Fibroblast of skin of abdomen (primary cell): ENCODE measurements around the gene IMMT. TPM values are rescaled to one million over a fixed set of nuclear protein-coding genes. Genes with fewer than 3 reads are reported as not detected.
A peak's percentile ranks its signal among the peaks of the same experiment; 100 is the strongest.
"Not testable (repeated sequence)": the region's sequence is repeated elsewhere in the genome, so short reads cannot be mapped to it uniquely, and the experiment has no call there.

Experiments
- DNase-seq: peaks from one replicate; pipeline ENCODE4 v3.0.0-alpha.2; 2013
- polyA plus RNA-seq, 2 experiments: library from polyadenylated mRNA; unstranded; fragments of 120-200 nt; gene quantifications; one replicate each; pipeline ENCODE4 v1.2.1, GENCODE V29; 2013; ENCODE audit not compliant: insufficient read length in 2 of 2

The IMMT gene
- polyA plus RNA-seq (2013, experiment 1 of 2; ENCODE audit: insufficient read length): 82.2 TPM
- polyA plus RNA-seq (2013, experiment 2 of 2; ENCODE audit: insufficient read length): 81.6 TPM

- peak; percentile 96 for DNase-seq
Measured at GRCh38 chr2:86195055-86195807, at the start of gene IMMT. Gene IMMT, minus strand, starts transcription at chr2:86195462. Its CDS starts 80 bp downstream, at chr2:86195382.

- not testable (repeated sequence) for DNase-seq
Measured at GRCh38 chr2:86244781-86245180, 49.5 kb upstream of the IMMT start.

- no peak for DNase-seq
Measured at GRCh38 chr2:86243950-86244733, 48.9 kb upstream of the IMMT start.

GRCh38 chr2:86243272-86243671, 48.0 kb upstream of the IMMT start:
- DNase-seq: no peak

- DNase-seq: no peak
Measured at GRCh38 chr2:86241611-86242010, 46.3 kb upstream of the IMMT start.

- no peak for DNase-seq
Measured at GRCh38 chr2:86240251-86240650, 45.0 kb upstream of the IMMT start.

GRCh38 chr2:86239745-86240144, 44.5 kb upstream of the IMMT start:
- DNase-seq: no peak

- no peak for DNase-seq
Measured at GRCh38 chr2:86239326-86239725, 44.1 kb upstream of the IMMT start.

- no peak for DNase-seq
Measured at GRCh38 chr2:86238354-86238753, 43.1 kb upstream of the IMMT start.

- DNase-seq: no peak
Measured at GRCh38 chr2:86237172-86237571, 41.9 kb upstream of the IMMT start.

GRCh38 chr2:86235196-86235980, 40.1 kb upstream of the IMMT start:
- no peak for DNase-seq

- no peak for DNase-seq
Measured at GRCh38 chr2:86234563-86235131, 39.4 kb upstream of the IMMT start.

GRCh38 chr2:86233436-86233835, 38.2 kb upstream of the IMMT start:
- no peak for DNase-seq

- DNase-seq: no peak
Measured at GRCh38 chr2:86232910-86233309, 37.6 kb upstream of the IMMT start.

- DNase-seq: no peak
Measured at GRCh38 chr2:86232373-86232784, 37.1 kb upstream of the IMMT start.

GRCh38 chr2:86231680-86232372, 36.6 kb upstream of the IMMT start:
- no peak for DNase-seq

- DNase-seq: no peak
Measured at GRCh38 chr2:86230961-86231360, 35.7 kb upstream of the IMMT start.

GRCh38 chr2:86229221-86229620, 34.0 kb upstream of the IMMT start:
- DNase-seq: no peak

- DNase-seq: not testable (repeated sequence)
Measured at GRCh38 chr2:86228574-86228973, 33.3 kb upstream of the IMMT start.

- no peak for DNase-seq
Measured at GRCh38 chr2:86227685-86228084, 32.4 kb upstream of the IMMT start.

- no peak for DNase-seq
Measured at GRCh38 chr2:86226636-86227520, 31.6 kb upstream of the IMMT start.
